GM23338 (cell line): Measurements from ENCODE around the gene VEZT. TPM values are rescaled to one million over a fixed set of nuclear protein-coding genes. Genes with fewer than 3 reads are reported as not detected.

Source experiments
- ATAC-seq: fragments of 200-7000 bp; cut with Tn5 transposase; 3 replicates; pipeline ENCODE4 v1.9.1; 2020
- DNase-seq: peaks from one replicate; pipeline ENCODE4 v3.0.0-alpha.2; 2015; ENCODE audit warnings: low spot score
- H2AFZ ChIP-seq: fragments of 200-600 bp; sonication (generic); 2 replicates; pipeline ENCODE4 v1.8.0; 2016; ENCODE audit warnings: antibody characterized with exemption, mild to moderate bottlenecking, moderate library complexity
- H3F3A ChIP-seq: fragments of 200-600 bp; sonication (generic); replicated peaks from 2 replicates; pipeline ENCODE4 v1.8.0; 2017; ENCODE audit warnings: antibody characterized with exemption, mixed run types, low read depth
- H3K27ac ChIP-seq: fragments of 200-600 bp; sonication (generic); 2 replicates; pipeline ENCODE4 v1.6.1; 2016; ENCODE audit warnings: low read depth
- H3K27me3 ChIP-seq: fragments of 200-600 bp; sonication (generic); 2 replicates; pipeline ENCODE4 v1.8.0; 2016; ENCODE audit warnings: mild to moderate bottlenecking, mixed run types, moderate library complexity; ENCODE audit not compliant: insufficient read depth
- H3K36me3 ChIP-seq: fragments of 200-600 bp; sonication (generic); 2 replicates; pipeline ENCODE4 v1.8.0; 2016; ENCODE audit warnings: mild to moderate bottlenecking; ENCODE audit not compliant: insufficient read depth
- H3K4me1 ChIP-seq: fragments of 200-600 bp; sonication (generic); 2 replicates; pipeline ENCODE4 v1.8.0; 2016; ENCODE audit warnings: mild to moderate bottlenecking, moderate library complexity; ENCODE audit not compliant: insufficient read depth
- H3K4me2 ChIP-seq: fragments of 200-600 bp; sonication (generic); 2 replicates; pipeline ENCODE4 v1.7.1; 2017; ENCODE audit warnings: mixed run types
- H3K4me3 ChIP-seq: fragments of 200-600 bp; sonication (generic); 2 replicates; pipeline ENCODE4 v1.6.1; 2016; ENCODE audit warnings: mixed run types
- H3K79me2 ChIP-seq: fragments of 200-600 bp; sonication (generic); replicated peaks from 2 replicates; pipeline ENCODE4 v1.8.0; 2017; ENCODE audit warnings: mild to moderate bottlenecking; ENCODE audit not compliant: insufficient read depth
- H3K9me2 ChIP-seq: fragments of 200-600 bp; sonication (generic); 2 replicates; pipeline ENCODE4 v1.8.0; 2017; ENCODE audit not compliant: insufficient read depth
- H4K20me1 ChIP-seq: fragments of 200-600 bp; sonication (generic); replicated peaks from 2 replicates; pipeline ENCODE4 v1.8.0; 2017; ENCODE audit warnings: mild to moderate bottlenecking; ENCODE audit not compliant: insufficient read depth
- H3K27ac Mint-ChIP-seq: 2 replicates; pipeline ENCODE4 v1.8.0; 2020; ENCODE audit warnings: inconsistent platforms, mild to moderate bottlenecking, moderate library complexity, mixed read lengths
- H3K27me3 Mint-ChIP-seq: 3 replicates; pipeline ENCODE4 v1.8.0; 2022; ENCODE audit warnings: low read depth, mild to moderate bottlenecking, moderate library complexity, mixed read lengths, inconsistent platforms; ENCODE audit not compliant: insufficient read depth, poor library complexity
- H3K36me3 Mint-ChIP-seq: 3 replicates; pipeline ENCODE4 v1.8.0; 2021; ENCODE audit warnings: low read depth, mild to moderate bottlenecking, inconsistent platforms, moderate library complexity, mixed read lengths
- H3K4me1 Mint-ChIP-seq: 3 replicates; pipeline ENCODE4 v1.8.0; 2020; ENCODE audit warnings: mild to moderate bottlenecking, inconsistent platforms, mixed read lengths
- H3K4me3 Mint-ChIP-seq: 3 replicates; pipeline ENCODE4 v1.8.0; 2021; ENCODE audit warnings: moderate library complexity, mild to moderate bottlenecking, inconsistent platforms, mixed read lengths
- H3K9me3 Mint-ChIP-seq: 3 replicates; pipeline ENCODE4 v1.8.0; 2020; ENCODE audit warnings: moderate library complexity, mild to moderate bottlenecking, inconsistent platforms, mixed read lengths
- JUNB ChIP-seq: IDR thresholded peaks from one replicate; pipeline ENCODE4 v1.6.1; 2016; ENCODE audit warnings: antibody characterized with exemption; ENCODE audit not compliant: unreplicated experiment
- NANOG ChIP-seq: IDR thresholded peaks from 2 replicates; pipeline ENCODE4 v1.6.1; 2016; ENCODE audit warnings: antibody characterized with exemption, borderline replicate concordance
- ZNF331 ChIP-seq: fragments of 250-450 bp; sonication (Bioruptor Pico); IDR thresholded peaks from 2 replicates; pipeline ENCODE4 v1.5.0; 2020; ENCODE audit warnings: low read depth, mild to moderate bottlenecking, moderate library complexity
- ZNF462 ChIP-seq: fragments of 250-450 bp; sonication (Bioruptor Pico); IDR thresholded peaks from 2 replicates; pipeline ENCODE4 v1.5.0; 2020; ENCODE audit warnings: mild to moderate bottlenecking, moderate library complexity
- polyA plus RNA-seq: library from polyadenylated mRNA; unstranded; fragments of >200 nt; fragmentation: Nextera tagmentation; extraction: Ambion mirVana; gene quantifications from 2 replicates; pipeline ENCODE4 v1.2.1, GENCODE V29; 2016
- total RNA-seq: library from RNA; depleted of rRNA; stranded (reverse); fragments of >200 nt; shearing (Covaris generic); gene quantifications from 2 replicates; pipeline ENCODE4 v1.2.3, GENCODE V29; 2014
- TF ChIP-seq, protein P1 (sequence below), 2 experiments: fragments of 200-600 bp in 1 of 2; sonication (generic) in 1 of 2; conservative IDR thresholded peaks; 2 replicates each; pipeline versions ENCODE4 v1.5.1 to v1.6.1; 2016 to 2017; ENCODE audit warnings: antibody characterized with exemption in 2 of 2, low read depth in 2 of 2, mild to moderate bottlenecking in 2 of 2, moderate library complexity in 1 of 2

VEZT gene
- total and polyA plus RNA-seq, 2 experiments from 2014 or later: 34.2 to 51.5 TPM

DNA sequence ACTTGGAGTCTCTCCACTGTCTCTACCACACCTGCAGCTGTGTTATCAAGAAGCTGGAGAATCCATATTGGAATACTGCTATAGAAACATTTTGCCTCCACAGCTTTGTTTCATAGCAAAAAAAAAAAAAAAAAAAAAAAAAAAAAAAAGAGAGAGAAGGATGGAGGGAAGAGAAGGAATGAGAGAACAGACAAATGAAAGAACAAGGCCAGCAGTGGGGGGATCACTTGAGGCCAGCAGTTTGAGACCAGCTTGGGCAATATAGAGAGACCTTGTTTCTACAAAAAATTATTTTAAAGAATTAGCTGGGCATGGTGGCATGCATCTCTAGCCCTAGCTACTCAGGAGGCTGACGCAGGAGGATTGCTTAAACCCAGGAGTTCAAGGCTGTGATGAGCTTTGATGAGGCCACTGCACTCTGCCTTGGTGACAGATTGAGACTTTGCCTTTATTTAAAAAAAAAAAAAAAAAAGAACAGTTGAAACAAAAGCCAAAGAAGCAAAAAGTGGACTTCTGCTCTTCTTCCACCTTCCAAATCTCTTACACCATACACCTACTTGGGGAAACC, 8.1 kb downstream of the VEZT start:
- ATAC-seq: no peak
- Mint-ChIP-seq H3K27ac (no peak overlapping the region), H3K4me1 (peaks cover 35% of the 10 kb centered on the region), H3K4me3 (no peak overlapping the region), H3K27me3 (peaks cover 7% of the 10 kb centered on the region), H3K9me3 (no peaks in the 10 kb centered on the region), H3K36me3 (peaks cover 16% of the 10 kb centered on the region)
- Histone ChIP-seq H3K4me3 (no peak overlapping the region), H3K27ac (0 out of 2 replicates have a peak overlapping the region, but pooled peaks have one; percentile 7), H3K4me2 (no peak overlapping the region), H3K36me3 (no peaks in the 10 kb centered on the region), H3K79me2 (peaks cover 100% of the 10 kb centered on the region), H3K27me3 (no peaks in the 10 kb centered on the region), H4K20me1 (peaks cover 22% of the 10 kb centered on the region; the same call in 1 of the 2 replicates), H3F3A (no peaks in the 10 kb centered on the region), H3K4me1 (0 out of 2 replicates have a peak, but pooled peaks cover 12% of the 10 kb centered on the region), H2AFZ (no peak overlapping the region), H3K9me2 (no peaks in the 10 kb centered on the region)
- DNase-seq: no peak
- TF ChIP-seq ZNF331 (no peak), ZNF462 (no peak), NANOG (no peak), JUNB (no peak)
- TF ChIP-seq, protein P1, sequence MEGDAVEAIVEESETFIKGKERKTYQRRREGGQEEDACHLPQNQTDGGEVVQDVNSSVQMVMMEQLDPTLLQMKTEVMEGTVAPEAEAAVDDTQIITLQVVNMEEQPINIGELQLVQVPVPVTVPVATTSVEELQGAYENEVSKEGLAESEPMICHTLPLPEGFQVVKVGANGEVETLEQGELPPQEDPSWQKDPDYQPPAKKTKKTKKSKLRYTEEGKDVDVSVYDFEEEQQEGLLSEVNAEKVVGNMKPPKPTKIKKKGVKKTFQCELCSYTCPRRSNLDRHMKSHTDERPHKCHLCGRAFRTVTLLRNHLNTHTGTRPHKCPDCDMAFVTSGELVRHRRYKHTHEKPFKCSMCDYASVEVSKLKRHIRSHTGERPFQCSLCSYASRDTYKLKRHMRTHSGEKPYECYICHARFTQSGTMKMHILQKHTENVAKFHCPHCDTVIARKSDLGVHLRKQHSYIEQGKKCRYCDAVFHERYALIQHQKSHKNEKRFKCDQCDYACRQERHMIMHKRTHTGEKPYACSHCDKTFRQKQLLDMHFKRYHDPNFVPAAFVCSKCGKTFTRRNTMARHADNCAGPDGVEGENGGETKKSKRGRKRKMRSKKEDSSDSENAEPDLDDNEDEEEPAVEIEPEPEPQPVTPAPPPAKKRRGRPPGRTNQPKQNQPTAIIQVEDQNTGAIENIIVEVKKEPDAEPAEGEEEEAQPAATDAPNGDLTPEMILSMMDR (conservative IDR thresholded peaks at IDR 0.05; ENCODE audit: low read depth in 2 of 2): no peak
